GM12873 (cell line): ENCODE measurements around the gene NCOR2.

ENCODE experiments used
- TF ChIP-seq, protein P1 (sequence below): IDR thresholded peaks from 2 replicates; pipeline ENCODE4 v1.5.1; 2012; ENCODE audit warnings: low read depth, mild to moderate bottlenecking, moderate library complexity, low read length, control low read depth; ENCODE audit not compliant: insufficient read depth; ENCODE audit errors: missing control alignments

The NCOR2 gene

DNA sequence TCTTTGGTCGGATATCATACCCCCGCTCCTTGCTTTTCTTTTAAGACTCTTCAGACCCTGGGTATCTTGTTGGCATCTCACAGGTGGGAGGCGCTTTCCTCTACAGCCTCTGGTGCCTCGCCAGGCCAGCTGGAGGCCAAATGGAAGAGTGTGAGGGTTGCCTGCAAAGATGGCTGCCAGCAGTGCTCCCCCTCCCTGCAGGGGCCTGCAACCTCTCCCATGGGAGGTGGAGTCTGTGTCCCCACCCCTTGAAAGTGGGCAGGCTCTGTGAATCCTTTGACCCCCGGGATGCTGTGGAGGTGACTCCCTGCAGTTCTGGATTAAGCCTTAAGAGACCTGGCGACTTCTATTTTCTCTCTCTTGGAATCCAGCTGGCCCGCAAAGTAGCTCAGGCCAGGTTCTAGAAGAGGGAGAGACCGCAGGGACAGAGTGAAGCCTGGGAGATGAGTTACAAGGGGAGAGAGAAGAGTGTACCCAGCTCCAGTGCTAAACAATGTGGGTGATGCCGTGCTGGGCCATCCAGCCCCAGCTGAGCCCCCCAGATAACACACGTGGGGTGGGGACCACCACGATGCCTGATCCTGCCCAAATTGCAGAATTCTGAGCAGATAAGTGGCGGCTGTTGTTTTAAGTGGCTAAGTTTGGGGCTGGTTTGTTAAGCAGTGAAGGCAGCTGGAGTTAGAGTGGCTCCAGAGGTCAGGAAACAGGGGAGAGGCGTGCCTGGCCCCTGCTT, 37.9 kb upstream of the NCOR2 start:
- TF ChIP-seq, protein P1, sequence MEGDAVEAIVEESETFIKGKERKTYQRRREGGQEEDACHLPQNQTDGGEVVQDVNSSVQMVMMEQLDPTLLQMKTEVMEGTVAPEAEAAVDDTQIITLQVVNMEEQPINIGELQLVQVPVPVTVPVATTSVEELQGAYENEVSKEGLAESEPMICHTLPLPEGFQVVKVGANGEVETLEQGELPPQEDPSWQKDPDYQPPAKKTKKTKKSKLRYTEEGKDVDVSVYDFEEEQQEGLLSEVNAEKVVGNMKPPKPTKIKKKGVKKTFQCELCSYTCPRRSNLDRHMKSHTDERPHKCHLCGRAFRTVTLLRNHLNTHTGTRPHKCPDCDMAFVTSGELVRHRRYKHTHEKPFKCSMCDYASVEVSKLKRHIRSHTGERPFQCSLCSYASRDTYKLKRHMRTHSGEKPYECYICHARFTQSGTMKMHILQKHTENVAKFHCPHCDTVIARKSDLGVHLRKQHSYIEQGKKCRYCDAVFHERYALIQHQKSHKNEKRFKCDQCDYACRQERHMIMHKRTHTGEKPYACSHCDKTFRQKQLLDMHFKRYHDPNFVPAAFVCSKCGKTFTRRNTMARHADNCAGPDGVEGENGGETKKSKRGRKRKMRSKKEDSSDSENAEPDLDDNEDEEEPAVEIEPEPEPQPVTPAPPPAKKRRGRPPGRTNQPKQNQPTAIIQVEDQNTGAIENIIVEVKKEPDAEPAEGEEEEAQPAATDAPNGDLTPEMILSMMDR, result no peak

- TF ChIP-seq, protein P1, result no peak
Measured at GRCh38 chr12:124604264-124604680, 36.9 kb upstream of the NCOR2 start.

DNA sequence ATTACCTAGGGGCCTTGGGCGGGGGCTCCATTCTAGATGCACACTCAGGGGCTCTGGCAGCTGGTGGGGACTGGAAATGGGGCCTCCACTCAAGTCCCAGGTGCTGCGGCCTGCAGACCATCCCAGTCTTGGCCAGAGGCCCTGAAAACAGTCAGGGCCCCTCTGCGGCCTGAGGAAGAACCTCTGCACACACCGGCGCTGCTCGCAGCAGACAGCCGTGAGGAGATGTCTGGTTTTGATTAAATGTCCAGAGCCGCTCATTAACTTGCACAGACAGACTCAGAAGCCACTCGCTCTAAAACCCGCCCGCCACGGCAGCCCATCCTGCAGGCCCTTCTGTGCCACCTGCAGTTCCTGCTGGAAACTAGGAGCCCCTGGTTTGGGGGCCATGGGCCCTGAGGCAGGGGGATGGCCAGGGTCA, 36.4 kb upstream of the NCOR2 start:
- TF ChIP-seq, protein P1, result no peak

GRCh38 chr12:124603100-124603541, 35.7 kb upstream of the NCOR2 start:
- TF ChIP-seq, protein P1, result no peak

- TF ChIP-seq, protein P1, result no peak
Measured at GRCh38 chr12:124601706-124602105, 34.3 kb upstream of the NCOR2 start.

GRCh38 chr12:124599074-124599999, 31.9 kb upstream of the NCOR2 start:
- TF ChIP-seq, protein P1, result no peak

GRCh38 chr12:124597041-124597440, 29.6 kb upstream of the NCOR2 start:
- TF ChIP-seq, protein P1, result no peak
